ENCODE results near the gene NPC1.

NPC1 gene

DNA sequence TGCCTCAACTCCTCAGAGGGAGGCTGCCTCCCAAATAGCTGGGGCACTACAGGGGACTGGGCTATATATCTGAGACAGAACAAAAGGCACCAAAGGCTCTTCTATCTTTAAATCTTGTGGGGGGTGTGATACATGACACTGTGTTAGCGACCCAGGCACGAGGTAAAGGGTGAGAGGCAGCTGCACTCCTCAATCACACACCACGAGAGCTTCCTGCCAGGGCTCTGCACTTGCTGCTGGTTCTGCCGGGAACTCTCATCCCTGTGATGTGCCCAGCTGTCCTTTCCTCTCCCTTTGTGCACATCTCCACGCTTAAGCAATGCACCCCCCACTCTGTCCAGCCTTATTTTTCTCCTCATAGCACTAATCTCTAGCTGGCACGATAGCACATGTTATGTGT lies 32.4 kb downstream of the NPC1 start:
- Mint-ChIP-seq H3K9me3 (no peaks in the 10 kb centered on the region), H3K27ac (no peak overlapping the region), H3K4me1 (ENCODE audit: low read depth) (peaks cover 14% of the 10 kb centered on the region), H3K36me3 (ENCODE audit: low read depth) (peaks cover 57% of the 10 kb centered on the region), H3K4me3 (no peak overlapping the region), H3K27me3 (ENCODE audit: low read depth) (no peaks in the 10 kb centered on the region)

DNA sequence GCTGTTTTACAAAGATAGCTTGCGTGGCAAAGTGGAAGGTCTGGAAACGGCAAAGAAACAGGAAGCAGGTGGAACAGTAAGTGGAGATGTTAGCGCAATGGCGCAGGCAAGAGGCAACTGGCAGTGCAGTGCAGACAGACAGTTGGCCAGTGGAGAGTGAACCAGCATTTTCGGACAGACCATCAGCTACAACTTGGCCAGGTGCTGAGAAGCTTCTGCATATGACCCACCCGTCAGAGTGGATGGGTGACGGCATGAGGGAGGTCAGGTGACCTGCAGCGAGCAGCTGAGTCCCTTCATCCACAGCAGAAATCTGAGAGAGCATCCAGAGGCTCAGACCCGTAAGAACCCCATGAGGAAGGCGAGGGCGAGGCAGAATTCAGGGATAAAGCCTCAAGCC lies 33.8 kb downstream of the NPC1 start:
- H3K27ac Mint-ChIP-seq: no peak overlapping the region
- no peaks in the 10 kb centered on the region for H3K27me3 Mint-ChIP-seq (ENCODE audit: low read depth)
- peaks cover 56% of the 10 kb centered on the region for H3K36me3 Mint-ChIP-seq (ENCODE audit: low read depth)

DNA sequence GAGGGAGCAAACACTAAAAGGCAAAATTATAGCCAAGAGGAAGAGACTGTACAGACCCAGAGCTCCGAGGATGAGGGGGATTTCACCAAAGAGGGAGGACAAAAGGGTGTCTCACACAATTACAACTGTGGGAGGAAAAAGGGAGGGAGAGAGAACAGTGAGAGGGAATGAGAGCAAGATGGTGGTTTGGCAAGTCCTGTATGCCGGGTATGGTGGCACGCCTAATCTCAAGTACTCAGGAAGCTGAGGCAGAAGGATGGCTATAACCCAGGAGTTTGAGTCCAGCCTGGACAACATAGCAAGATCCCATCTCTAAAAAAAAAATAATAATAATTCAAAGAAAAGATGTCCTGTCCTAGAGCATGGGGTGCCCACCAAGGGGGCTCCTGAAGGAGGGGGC lies 34.3 kb downstream of the NPC1 start:
- Mint-ChIP-seq H3K4me1 (ENCODE audit: low read depth) (peaks cover 13% of the 10 kb centered on the region), H3K27me3 (ENCODE audit: low read depth) (no peaks in the 10 kb centered on the region), H3K36me3 (ENCODE audit: low read depth) (peaks cover 56% of the 10 kb centered on the region)

More for the DNA sequence above, 33.8 kb downstream of the NPC1 start:
- peaks cover 13% of the 10 kb centered on the region for H3K4me1 Mint-ChIP-seq (ENCODE audit: low read depth)
- no peak overlapping the region for H3K4me3 Mint-ChIP-seq
- H3K9me3 Mint-ChIP-seq: no peaks in the 10 kb centered on the region

DNA sequence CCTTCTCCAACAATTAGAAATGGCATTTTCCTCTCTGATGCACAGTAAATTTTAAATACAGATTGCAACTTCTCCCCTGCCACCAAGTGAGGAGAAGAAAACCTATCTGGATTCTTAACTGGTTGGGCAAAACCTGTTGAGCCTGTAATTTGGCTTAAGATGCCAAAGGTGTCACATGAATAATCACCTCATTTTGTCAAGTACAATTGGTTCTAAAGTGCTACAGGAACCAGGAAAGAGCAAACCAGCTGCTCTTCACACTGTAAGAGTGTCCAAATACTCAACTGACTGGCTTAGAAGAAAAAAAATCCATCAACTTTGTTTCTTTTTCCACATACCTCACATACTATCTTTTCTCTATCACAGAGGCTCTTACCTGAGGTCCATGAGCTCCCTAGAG lies 35.4 kb downstream of the NPC1 start:
- no peak overlapping the region for H3K4me3 Mint-ChIP-seq
- H3K27ac Mint-ChIP-seq: no peak overlapping the region
- H3K9me3 Mint-ChIP-seq: no peaks in the 10 kb centered on the region
- H3K4me1 Mint-ChIP-seq (ENCODE audit: low read depth): peaks cover 15% of the 10 kb centered on the region
- peaks cover 55% of the 10 kb centered on the region for H3K36me3 Mint-ChIP-seq (ENCODE audit: low read depth)
- H3K27me3 Mint-ChIP-seq (ENCODE audit: low read depth): no peaks in the 10 kb centered on the region

More for the DNA sequence above, 34.3 kb downstream of the NPC1 start:
- Mint-ChIP-seq H3K27ac (peak overlapping the region; percentile 46), H3K9me3 (no peaks in the 10 kb centered on the region), H3K4me3 (no peak overlapping the region)

DNA sequence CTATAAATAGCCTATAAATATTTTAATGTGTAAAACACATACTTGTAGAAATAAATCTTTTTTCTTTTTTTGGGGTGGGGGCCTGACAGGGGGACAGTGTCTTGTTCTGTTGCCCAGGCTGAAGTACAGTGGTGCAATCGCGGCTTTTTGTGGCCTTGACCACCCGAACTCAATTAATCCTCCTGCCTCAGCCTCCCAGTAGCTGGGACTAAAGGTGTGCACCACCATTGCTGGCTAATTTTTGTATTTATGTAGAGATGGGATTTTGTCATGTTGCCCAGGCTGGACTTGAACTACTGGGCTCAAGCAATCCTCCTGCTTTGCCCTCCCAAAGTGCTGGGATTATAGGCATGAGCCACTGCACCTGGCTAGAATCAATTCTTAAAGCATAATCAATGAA lies 37.6 kb downstream of the NPC1 start:
- Mint-ChIP-seq H3K27ac (no peak overlapping the region), H3K4me3 (no peak overlapping the region), H3K36me3 (ENCODE audit: low read depth) (peaks cover 54% of the 10 kb centered on the region), H3K27me3 (ENCODE audit: low read depth) (no peaks in the 10 kb centered on the region), H3K9me3 (no peaks in the 10 kb centered on the region), H3K4me1 (ENCODE audit: low read depth) (peaks cover 9% of the 10 kb centered on the region)

DNA sequence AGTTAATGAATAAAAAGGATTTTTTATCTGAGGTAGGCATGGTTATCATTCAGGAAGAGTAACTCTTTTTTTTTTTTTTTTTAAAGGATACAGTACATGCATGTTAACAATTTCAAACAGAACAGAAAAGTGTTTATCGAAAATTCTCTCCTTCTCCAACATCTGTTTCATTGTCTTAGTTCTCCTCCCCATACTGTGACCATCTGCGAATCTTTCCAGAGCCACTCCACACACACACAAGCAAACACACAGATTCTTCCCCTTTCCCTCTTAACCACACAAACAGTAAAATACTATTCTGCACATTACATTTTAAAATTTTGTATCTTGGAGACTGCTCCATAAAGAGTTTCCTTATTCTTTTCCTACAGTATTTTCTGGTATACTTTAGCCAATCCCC lies 38.0 kb downstream of the NPC1 start:
- Mint-ChIP-seq H3K4me1 (ENCODE audit: low read depth) (peaks cover 9% of the 10 kb centered on the region), H3K27ac (no peak overlapping the region), H3K36me3 (ENCODE audit: low read depth) (peaks cover 56% of the 10 kb centered on the region)

DNA sequence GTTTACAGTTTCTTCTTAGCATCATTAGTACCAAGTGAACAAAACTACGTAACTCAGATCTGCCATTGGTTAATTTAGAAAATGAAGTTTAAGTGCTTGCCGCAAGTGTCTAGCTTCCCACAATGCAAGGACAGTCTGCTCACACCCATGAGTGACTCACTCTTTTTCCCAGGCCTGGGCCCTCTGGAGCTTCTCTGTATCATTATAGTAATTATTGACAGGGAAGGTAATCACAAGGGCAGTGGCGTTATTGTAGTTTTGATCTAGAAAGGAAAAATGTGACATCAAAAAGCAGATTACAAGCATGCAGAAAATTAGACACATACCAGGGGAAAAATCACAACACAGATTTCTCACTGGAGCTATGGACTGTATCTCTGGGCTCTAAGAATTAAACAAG lies 38.5 kb downstream of the NPC1 start:
- no peak overlapping the region for H3K27ac Mint-ChIP-seq
- H3K4me1 Mint-ChIP-seq (ENCODE audit: low read depth): peaks cover 9% of the 10 kb centered on the region
- H3K9me3 Mint-ChIP-seq: no peaks in the 10 kb centered on the region
- peaks cover 56% of the 10 kb centered on the region for H3K36me3 Mint-ChIP-seq (ENCODE audit: low read depth)
- H3K27me3 Mint-ChIP-seq (ENCODE audit: low read depth): no peaks in the 10 kb centered on the region
- no peak overlapping the region for H3K4me3 Mint-ChIP-seq

More for the DNA sequence above, 38.0 kb downstream of the NPC1 start:
- Mint-ChIP-seq H3K27me3 (ENCODE audit: low read depth) (no peaks in the 10 kb centered on the region), H3K9me3 (no peaks in the 10 kb centered on the region), H3K4me3 (no peak overlapping the region)

DNA sequence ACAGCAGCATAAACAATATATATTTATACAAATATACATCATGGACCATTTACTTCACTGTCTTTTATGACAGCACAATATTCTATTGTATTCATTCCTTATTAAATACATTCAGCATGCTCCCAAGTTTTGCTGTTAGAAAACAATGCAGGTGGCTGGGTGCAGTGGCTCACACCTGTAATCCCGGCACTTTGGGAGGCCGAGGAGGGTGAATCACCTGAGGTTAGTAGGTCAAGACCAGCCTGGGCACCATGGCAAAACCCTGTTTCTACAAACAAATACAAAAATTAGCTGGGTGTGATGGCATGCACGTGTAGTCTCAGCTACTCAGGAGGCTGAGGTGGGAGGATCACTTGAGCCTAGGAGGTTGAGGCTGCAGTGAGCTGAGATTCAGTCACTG lies 39.0 kb downstream of the NPC1 start:
- Mint-ChIP-seq H3K4me3 (no peak overlapping the region), H3K27me3 (ENCODE audit: low read depth) (no peaks in the 10 kb centered on the region), H3K27ac (no peak overlapping the region), H3K4me1 (ENCODE audit: low read depth) (peaks cover 13% of the 10 kb centered on the region), H3K36me3 (ENCODE audit: low read depth) (peaks cover 56% of the 10 kb centered on the region), H3K9me3 (no peaks in the 10 kb centered on the region)

DNA sequence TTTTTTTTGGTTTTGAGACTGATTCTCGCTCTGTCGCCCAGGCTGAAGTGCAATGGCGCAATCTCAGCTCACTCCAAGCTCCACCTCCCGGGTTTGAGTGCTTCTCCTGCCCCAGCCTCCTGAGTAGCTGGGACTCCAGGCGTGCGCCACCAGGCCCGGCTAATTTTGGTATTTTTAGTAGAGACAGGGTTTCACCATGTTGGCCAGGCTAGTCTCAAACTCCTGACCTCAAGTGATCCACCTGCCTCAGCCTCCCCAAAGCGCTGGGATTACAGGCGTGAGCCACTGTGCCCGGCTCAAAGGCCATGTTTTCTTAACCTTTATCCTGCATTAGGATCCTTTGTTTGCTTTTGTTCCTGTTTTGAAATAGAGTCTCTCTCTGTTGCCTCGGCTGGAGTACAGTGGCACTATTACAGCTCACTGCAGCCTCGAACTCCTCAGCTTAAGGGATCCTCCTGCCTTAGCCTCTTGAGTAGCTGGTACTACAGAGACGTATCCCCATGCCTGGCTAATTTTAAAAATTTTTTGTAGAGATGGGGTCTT lies 41.0 kb downstream of the NPC1 start:
- H3K36me3 Mint-ChIP-seq (ENCODE audit: low read depth): peaks cover 46% of the 10 kb centered on the region
- no peak overlapping the region for H3K27ac Mint-ChIP-seq
- no peaks in the 10 kb centered on the region for H3K27me3 Mint-ChIP-seq (ENCODE audit: low read depth)
- H3K4me1 Mint-ChIP-seq (ENCODE audit: low read depth): peaks cover 27% of the 10 kb centered on the region
- H3K9me3 Mint-ChIP-seq: no peaks in the 10 kb centered on the region
- H3K4me3 Mint-ChIP-seq: no peak overlapping the region

DNA sequence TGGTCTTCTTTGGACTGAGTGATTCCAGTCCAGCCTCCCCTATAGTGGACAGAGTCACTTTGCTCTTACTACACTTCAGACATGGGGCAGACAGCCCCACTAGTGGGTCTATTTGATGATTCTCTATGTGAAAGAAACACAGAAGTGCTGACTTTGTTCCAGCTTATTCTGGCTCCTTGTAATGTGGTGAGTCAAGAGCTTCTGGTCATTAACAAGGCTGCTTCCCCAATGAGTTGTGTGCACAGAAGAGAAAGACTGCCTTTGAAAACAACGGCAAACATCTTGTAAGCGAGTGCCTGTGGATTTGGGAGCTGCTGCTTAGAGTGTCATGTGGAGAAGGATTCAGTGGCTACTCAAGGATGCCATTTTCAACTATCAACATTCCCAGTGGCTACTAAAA lies 43.8 kb downstream of the NPC1 start:
- peaks cover 60% of the 10 kb centered on the region for H3K36me3 Mint-ChIP-seq (ENCODE audit: low read depth)
- H3K4me3 Mint-ChIP-seq: no peak overlapping the region
- H3K9me3 Mint-ChIP-seq: no peaks in the 10 kb centered on the region

DNA sequence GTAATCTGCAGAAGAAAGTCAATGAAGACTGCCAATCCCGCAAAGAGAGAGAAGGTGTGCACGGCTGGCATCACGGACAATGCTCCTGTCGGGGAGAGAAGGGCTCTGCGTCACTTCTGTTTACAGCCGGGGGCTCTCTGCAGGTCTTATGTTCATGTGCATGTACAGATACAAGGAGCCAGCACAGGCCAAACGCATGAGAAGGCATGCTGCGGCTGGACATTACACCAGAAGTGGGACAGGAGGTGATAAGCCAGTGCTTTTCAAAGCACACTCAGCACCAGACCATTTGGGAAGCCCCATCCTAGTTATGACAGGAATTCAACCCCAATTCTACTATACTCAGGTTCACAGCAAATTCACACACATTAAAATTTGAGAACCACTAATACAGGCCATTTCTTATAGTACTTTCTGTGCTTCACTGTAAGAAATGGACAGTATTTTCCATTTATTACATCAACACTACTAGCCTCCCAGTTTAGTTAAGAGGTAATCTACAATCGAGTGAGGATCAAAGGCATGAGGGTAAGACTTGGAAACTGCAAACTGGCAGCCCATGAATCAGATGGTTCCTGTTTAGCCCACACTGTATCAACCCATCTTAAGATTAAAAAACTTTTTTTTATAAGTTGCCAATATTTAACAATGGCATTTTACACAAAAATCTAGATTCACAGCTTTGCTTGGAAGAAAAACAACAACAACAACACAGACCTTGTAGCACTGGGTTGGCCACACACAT lies 44.8 kb downstream of the NPC1 start:
- Mint-ChIP-seq H3K27me3 (ENCODE audit: low read depth) (no peaks in the 10 kb centered on the region), H3K27ac (peak overlapping the region; percentile 83), H3K9me3 (no peaks in the 10 kb centered on the region), H3K36me3 (ENCODE audit: low read depth) (peaks cover 61% of the 10 kb centered on the region), H3K4me1 (ENCODE audit: low read depth) (peaks cover 40% of the 10 kb centered on the region), H3K4me3 (peak overlapping the region; percentile 73)

More for the DNA sequence above, 43.8 kb downstream of the NPC1 start:
- H3K27me3 Mint-ChIP-seq (ENCODE audit: low read depth): no peaks in the 10 kb centered on the region
- H3K27ac Mint-ChIP-seq: no peak overlapping the region
- H3K4me1 Mint-ChIP-seq (ENCODE audit: low read depth): peaks cover 42% of the 10 kb centered on the region

DNA sequence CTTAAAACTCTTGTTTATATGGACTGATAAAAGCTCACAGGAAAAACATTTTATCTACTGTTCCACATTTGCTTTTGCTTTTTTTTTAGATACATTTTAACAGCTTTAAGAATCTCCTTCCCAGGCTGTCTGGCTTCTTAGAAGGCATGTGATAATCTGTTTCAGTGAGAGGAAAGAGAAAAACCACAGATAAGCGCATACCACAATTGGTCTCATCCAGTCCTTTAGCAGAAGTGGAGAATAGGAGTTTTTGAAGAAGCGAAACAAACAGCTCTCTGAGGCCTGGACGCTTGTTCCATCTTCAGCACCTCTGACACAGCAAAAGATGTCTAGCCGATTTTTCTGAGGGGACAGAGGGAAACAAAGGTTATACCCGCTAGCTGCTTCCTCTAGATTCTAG lies 45.4 kb downstream of the NPC1 start:
- Mint-ChIP-seq H3K27ac (peak overlapping the region; percentile 83), H3K4me1 (ENCODE audit: low read depth) (peaks cover 38% of the 10 kb centered on the region), H3K4me3 (peak overlapping the region; percentile 73), H3K27me3 (ENCODE audit: low read depth) (no peaks in the 10 kb centered on the region), H3K36me3 (ENCODE audit: low read depth) (peaks cover 64% of the 10 kb centered on the region), H3K9me3 (no peaks in the 10 kb centered on the region)

DNA sequence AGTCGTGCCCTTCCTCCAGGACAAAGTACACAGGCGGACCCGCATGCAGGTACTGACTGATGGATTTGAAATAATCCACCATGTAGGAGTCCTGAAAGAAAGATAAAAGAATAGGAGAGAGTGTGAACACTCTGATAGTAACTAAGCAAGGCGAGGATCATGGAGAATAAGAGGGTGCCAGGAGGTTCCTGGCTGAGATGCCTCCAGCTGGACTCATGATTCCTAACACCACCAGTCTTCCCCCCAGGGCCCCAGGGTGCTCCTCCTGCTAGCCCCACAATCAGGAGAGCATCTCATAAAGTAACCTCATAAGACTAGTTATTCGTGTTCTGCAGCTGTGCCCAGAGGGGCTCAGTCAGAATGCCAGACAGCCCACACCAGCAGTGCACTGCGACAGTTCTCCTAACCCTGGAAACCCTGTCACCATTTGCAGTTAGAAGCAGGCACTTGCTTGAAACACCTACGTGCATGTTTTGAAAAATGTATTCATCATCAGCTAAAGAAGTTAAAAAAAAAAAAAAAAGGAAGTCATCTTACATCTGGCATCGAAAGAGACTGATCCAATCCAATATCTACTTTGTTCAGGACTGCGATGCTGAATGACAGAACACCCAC lies 46.3 kb downstream of the NPC1 start:
- Mint-ChIP-seq H3K4me3 (peak overlapping the region; percentile 73), H3K9me3 (no peaks in the 10 kb centered on the region), H3K36me3 (ENCODE audit: low read depth) (peaks cover 66% of the 10 kb centered on the region), H3K27ac (peak overlapping the region; percentile 64), H3K4me1 (ENCODE audit: low read depth) (peaks cover 38% of the 10 kb centered on the region), H3K27me3 (ENCODE audit: low read depth) (no peaks in the 10 kb centered on the region)

DNA sequence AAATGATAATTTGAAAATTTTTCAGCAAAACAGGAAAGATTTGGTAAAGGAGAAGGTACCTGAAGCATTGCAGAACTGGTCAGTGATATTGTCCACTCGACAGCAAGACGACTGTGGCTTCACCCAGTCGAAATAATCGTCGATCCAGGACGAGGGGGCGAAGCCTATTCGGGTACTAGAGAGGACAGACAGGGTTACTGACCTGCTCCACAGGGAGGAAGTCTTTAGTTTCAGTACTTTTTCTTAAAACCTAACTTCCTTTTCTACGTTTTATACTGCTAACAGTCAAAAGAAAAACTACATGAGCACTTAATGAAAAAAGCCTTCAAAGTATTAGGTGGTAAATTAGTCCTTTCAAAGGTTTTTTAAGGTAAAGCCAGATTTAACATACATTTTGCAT lies 47.0 kb downstream of the NPC1 start:
- peaks cover 38% of the 10 kb centered on the region for H3K4me1 Mint-ChIP-seq (ENCODE audit: low read depth)
- H3K27ac Mint-ChIP-seq: no peak overlapping the region
- no peaks in the 10 kb centered on the region for H3K27me3 Mint-ChIP-seq (ENCODE audit: low read depth)
- no peaks in the 10 kb centered on the region for H3K9me3 Mint-ChIP-seq
- H3K36me3 Mint-ChIP-seq (ENCODE audit: low read depth): peaks cover 62% of the 10 kb centered on the region
- H3K4me3 Mint-ChIP-seq: peak overlapping the region; percentile 42

DNA sequence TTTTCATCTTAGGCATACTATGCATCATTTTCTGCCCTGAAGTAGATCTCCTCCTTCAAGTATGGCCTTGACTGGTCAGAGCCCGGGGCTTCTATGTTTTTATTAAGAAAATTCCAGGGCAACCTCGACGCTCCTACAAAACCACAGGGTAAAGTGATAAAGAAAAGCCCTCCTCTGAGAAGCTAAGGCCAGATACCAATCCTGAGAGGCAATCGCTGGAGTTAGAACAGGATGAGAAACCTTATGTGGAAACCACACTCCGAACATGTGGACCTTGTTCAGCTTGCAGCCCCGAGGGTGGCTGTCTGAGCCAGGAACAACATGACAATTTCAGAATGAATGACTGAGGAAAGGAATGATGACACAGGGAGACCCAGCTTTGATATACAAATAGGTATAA lies 47.4 kb downstream of the NPC1 start:
- Mint-ChIP-seq H3K36me3 (ENCODE audit: low read depth) (peaks cover 62% of the 10 kb centered on the region), H3K4me3 (peak overlapping the region; percentile 42), H3K27me3 (ENCODE audit: low read depth) (no peaks in the 10 kb centered on the region), H3K27ac (peak overlapping the region; percentile 36), H3K9me3 (no peaks in the 10 kb centered on the region), H3K4me1 (ENCODE audit: low read depth) (peaks cover 38% of the 10 kb centered on the region)

All from T-helper 1 cell treated with Interleukin-12 subunit alpha and Interleukin-12 subunit beta and Interleukin-4 antibody, amounts not matched to agents 30 μg/mL and 1 μg/mL, for 36 hours (primary cell).